ENCODE results near the gene SETMAR.

SETMAR gene

GRCh38 chr3:4355401-4356219 lies 52.4 kb downstream of the SETMAR start:
- Histone ChIP-seq H3K4me1 (ENCODE audit: control insufficient read depth in 1 of 2, insufficient read depth in 2 of 2, low read length in 2 of 2) (peaks cover 13 to 15% of the 10 kb centered on the region in 2 donors), H3K4me3 (ENCODE audit: low read depth in 1 of 2, low read length in 2 of 2) (peak overlapping the region in 1 of 2 donors; percentile 1), H3K36me3 (ENCODE audit: control insufficient read depth in 1 of 2, insufficient read depth in 2 of 2, low read length in 2 of 2) (no peaks in the 10 kb centered on the region), H3K9me3 (ENCODE audit: control insufficient read depth in 1 of 2, low read length in 2 of 2) (no peaks in the 10 kb centered on the region), H3K27ac (ENCODE audit: low read length) (peak overlapping the region; percentile 64), H3K27me3 (ENCODE audit: low read depth, low read length) (no peaks in the 10 kb centered on the region)

GRCh38 chr3:4356220-4356540 lies 53.0 kb downstream of the SETMAR start:
- Histone ChIP-seq H3K4me3 (ENCODE audit: low read depth in 1 of 2, low read length in 2 of 2) (no peak overlapping the region), H3K4me1 (ENCODE audit: control insufficient read depth in 1 of 2, insufficient read depth in 2 of 2, low read length in 2 of 2) (peaks cover 13 to 15% of the 10 kb centered on the region in 2 donors), H3K27ac (ENCODE audit: low read length) (peak overlapping the region; percentile 64), H3K9me3 (ENCODE audit: control insufficient read depth in 1 of 2, low read length in 2 of 2) (no peaks in the 10 kb centered on the region), H3K27me3 (ENCODE audit: low read depth, low read length) (no peaks in the 10 kb centered on the region), H3K36me3 (ENCODE audit: control insufficient read depth in 1 of 2, insufficient read depth in 2 of 2, low read length in 2 of 2) (no peaks in the 10 kb centered on the region)

- H3K9me3 ChIP-seq (ENCODE audit: control insufficient read depth in 1 of 2, low read length in 2 of 2) = no peaks in the 10 kb centered on the region
- no peak overlapping the region for H3K27ac ChIP-seq (ENCODE audit: low read length)
- no peak overlapping the region for H3K4me3 ChIP-seq (ENCODE audit: low read depth in 1 of 2, low read length in 2 of 2)
- peaks cover 8 to 15% of the 10 kb centered on the region in 2 donors for H3K4me1 ChIP-seq (ENCODE audit: control insufficient read depth in 1 of 2, insufficient read depth in 2 of 2, low read length in 2 of 2)
- H3K36me3 ChIP-seq (ENCODE audit: control insufficient read depth in 1 of 2, insufficient read depth in 2 of 2, low read length in 2 of 2) = peaks cover 0 to 3% of the 10 kb centered on the region in 2 donors
- H3K27me3 ChIP-seq (ENCODE audit: low read depth, low read length) = no peaks in the 10 kb centered on the region
Observed at GRCh38 chr3:4356546-4357410, 53.6 kb downstream of the SETMAR start.

GRCh38 chr3:4358273-4358672 lies 55.1 kb downstream of the SETMAR start:
- Histone ChIP-seq H3K4me3 (ENCODE audit: low read depth in 1 of 2, low read length in 2 of 2) (no peak overlapping the region), H3K27me3 (ENCODE audit: low read depth, low read length) (no peaks in the 10 kb centered on the region), H3K9me3 (ENCODE audit: control insufficient read depth in 1 of 2, low read length in 2 of 2) (no peaks in the 10 kb centered on the region), H3K36me3 (ENCODE audit: control insufficient read depth in 1 of 2, insufficient read depth in 2 of 2, low read length in 2 of 2) (peaks cover 0 to 8% of the 10 kb centered on the region in 2 donors), H3K4me1 (ENCODE audit: control insufficient read depth in 1 of 2, insufficient read depth in 2 of 2, low read length in 2 of 2) (peaks cover 8 to 15% of the 10 kb centered on the region in 2 donors), H3K27ac (ENCODE audit: low read length) (no peak overlapping the region)

- Histone ChIP-seq H3K4me3 (ENCODE audit: low read depth in 1 of 2, low read length in 2 of 2) (no peak overlapping the region), H3K27ac (ENCODE audit: low read length) (no peak overlapping the region), H3K4me1 (ENCODE audit: control insufficient read depth in 1 of 2, insufficient read depth in 2 of 2, low read length in 2 of 2) (peaks cover 8 to 15% of the 10 kb centered on the region in 2 donors), H3K27me3 (ENCODE audit: low read depth, low read length) (no peaks in the 10 kb centered on the region), H3K9me3 (ENCODE audit: control insufficient read depth in 1 of 2, low read length in 2 of 2) (no peaks in the 10 kb centered on the region), H3K36me3 (ENCODE audit: control insufficient read depth in 1 of 2, insufficient read depth in 2 of 2, low read length in 2 of 2) (peaks cover 0 to 8% of the 10 kb centered on the region in 2 donors)
Observed at GRCh38 chr3:4359805-4360502, 56.8 kb downstream of the SETMAR start.

- peaks cover 0 to 8% of the 10 kb centered on the region in 2 donors for H3K36me3 ChIP-seq (ENCODE audit: control insufficient read depth in 1 of 2, insufficient read depth in 2 of 2, low read length in 2 of 2)
- H3K4me3 ChIP-seq (ENCODE audit: low read depth in 1 of 2, low read length in 2 of 2) = no peak overlapping the region
- no peak overlapping the region for H3K27ac ChIP-seq (ENCODE audit: low read length)
- no peaks in the 10 kb centered on the region for H3K27me3 ChIP-seq (ENCODE audit: low read depth, low read length)
- no peaks in the 10 kb centered on the region for H3K9me3 ChIP-seq (ENCODE audit: control insufficient read depth in 1 of 2, low read length in 2 of 2)
- H3K4me1 ChIP-seq (ENCODE audit: control insufficient read depth in 1 of 2, insufficient read depth in 2 of 2, low read length in 2 of 2) = peaks cover 3 to 13% of the 10 kb centered on the region in 2 donors
Observed at GRCh38 chr3:4360817-4361216, 57.6 kb downstream of the SETMAR start.

GRCh38 chr3:4362523-4362922 lies 59.4 kb downstream of the SETMAR start:
- H3K27me3 ChIP-seq (ENCODE audit: low read depth, low read length) = no peaks in the 10 kb centered on the region

More at GRCh38 chr3:4362523-4362922, 59.4 kb downstream of the SETMAR start:
- no peak overlapping the region for H3K4me3 ChIP-seq (ENCODE audit: low read depth in 1 of 2, low read length in 2 of 2)
- H3K9me3 ChIP-seq (ENCODE audit: control insufficient read depth in 1 of 2, low read length in 2 of 2) = no peaks in the 10 kb centered on the region
- H3K4me1 ChIP-seq (ENCODE audit: control insufficient read depth in 1 of 2, insufficient read depth in 2 of 2, low read length in 2 of 2) = no peaks in the 10 kb centered on the region
- peaks cover 0 to 8% of the 10 kb centered on the region in 2 donors for H3K36me3 ChIP-seq (ENCODE audit: control insufficient read depth in 1 of 2, insufficient read depth in 2 of 2, low read length in 2 of 2)
- H3K27ac ChIP-seq (ENCODE audit: low read length) = no peak overlapping the region

All from muscle layer of duodenum (tissue), 2 donors.